GM04504 (cell line): ENCODE measurements around the gene PRKCE.

ENCODE experiments used
- DNase-seq: peaks from one replicate; pipeline ENCODE4 v3.0.0-alpha.2; 2012; ENCODE audit warnings: low read depth

Gene PRKCE

GRCh38 chr2:45936623-45936979 lies 285.1 kb downstream of the PRKCE start:
- DNase-seq: no peak

DNA sequence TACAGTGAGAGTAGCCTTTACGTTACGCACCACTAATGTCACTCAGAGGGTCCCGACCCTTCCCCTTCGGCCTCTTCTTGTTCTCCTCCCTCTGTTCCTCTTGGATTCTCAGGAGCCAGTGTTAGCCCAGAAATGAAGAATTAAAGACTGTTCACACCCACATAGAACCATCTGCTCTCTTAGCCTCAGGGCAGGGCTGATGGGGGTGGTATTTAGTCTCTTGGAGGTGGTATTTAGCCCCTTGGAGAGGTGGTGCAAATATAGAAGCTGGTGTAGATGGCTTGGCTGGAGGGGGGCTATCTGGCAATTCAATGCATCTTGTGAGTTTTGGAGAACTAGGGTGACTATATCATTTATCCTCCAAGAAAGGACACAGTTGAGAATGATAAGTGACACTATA lies 286.5 kb downstream of the PRKCE start:
- DNase-seq: no peak

GRCh38 chr2:45938649-45939511 lies 287.4 kb downstream of the PRKCE start:
- peak; percentile 93 for DNase-seq

DNA sequence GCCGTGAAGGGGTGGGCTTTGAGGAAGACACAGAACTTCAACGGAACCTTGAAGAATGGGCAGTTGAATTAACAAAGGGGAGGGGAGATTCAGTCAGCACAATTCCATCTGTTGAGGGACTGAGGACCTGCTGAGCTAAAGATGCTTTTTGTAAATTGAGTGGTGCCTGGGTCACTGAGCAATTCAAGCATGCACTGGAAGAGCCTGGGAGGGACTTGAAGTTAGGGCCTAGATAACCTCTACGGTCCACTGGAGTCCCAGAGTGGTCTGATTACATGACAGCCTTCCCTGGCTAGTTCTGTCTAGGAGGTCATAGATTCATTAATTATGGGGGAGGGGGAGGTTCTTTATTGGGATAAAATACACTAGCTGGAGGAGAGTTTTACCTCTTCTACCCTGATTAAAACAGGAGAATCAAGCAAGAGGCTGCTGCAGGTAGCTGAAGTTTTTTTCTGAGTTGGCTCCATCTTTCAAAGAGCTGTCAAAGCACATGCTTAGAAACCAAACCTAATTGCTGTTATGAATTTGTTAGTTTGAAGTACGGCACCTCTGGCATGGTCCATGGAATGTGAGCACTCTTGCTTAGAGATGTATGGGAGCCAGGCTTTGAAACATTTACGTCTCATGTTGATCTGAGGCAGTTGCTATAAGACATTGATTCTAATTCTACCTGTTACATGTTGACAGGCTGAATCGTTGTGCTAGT lies 290.2 kb downstream of the PRKCE start:
- no peak for DNase-seq

- DNase-seq: no peak
Observed at GRCh38 chr2:45942237-45942738, 290.8 kb downstream of the PRKCE start.

- no peak for DNase-seq
Observed at GRCh38 chr2:45943219-45944044, 292.0 kb downstream of the PRKCE start.

GRCh38 chr2:45944074-45944473 lies 292.6 kb downstream of the PRKCE start:
- DNase-seq: no peak

GRCh38 chr2:45945302-45945717 lies 293.8 kb downstream of the PRKCE start:
- DNase-seq: no peak

DNA sequence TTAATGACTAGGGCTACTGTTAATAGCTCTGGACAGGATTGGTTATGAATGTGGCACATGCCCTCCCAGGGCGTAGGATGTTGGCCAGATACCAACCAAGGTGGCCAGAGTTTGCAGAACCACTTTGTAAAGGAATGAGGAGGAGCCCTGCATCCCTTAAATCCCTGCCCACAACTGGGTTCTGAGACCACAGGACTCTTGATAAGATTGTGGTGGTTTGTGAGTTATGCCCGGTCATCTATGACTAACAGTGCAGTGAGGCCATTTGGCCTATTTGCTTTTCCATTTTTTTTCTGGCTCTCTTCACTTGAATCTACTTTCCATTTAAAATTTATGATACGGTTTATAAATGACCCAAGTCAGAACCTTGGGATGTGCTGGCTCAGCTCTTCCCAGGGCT lies 294.5 kb downstream of the PRKCE start:
- no peak for DNase-seq

GRCh38 chr2:45950606-45951005 lies 299.1 kb downstream of the PRKCE start:
- no peak for DNase-seq

DNA sequence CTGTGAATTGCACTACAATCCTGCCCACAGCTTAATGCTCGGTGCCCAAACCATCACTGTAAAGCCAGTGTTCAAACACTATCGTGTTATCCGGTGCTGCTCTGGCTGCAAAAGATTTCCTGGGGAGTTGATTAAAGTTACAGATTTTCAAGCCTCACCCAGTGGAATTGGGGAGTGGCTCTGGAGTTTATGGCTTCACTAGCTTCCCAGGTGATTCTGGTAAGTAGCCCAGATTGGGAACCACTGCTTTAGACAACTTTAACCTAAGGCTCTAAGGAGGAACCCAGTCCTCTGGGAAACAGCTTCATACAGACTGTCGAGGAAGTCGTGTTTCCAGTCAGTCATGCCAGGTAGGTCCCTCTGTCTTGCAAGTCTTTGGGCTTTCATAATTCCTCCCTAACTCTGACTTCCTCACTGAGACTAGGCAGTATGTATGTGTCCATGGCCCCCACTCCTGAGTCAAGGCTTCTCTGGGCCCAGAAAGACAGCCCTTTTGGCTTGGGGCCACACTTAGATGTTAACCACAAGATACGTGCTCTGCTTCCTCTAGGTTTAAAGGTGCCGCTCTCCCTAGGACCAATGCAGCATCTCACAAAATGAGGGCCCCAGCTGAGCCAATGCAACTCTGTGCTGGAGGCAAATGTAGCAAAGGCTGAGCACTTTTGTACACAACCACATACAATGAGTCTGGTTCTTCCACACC lies 299.7 kb downstream of the PRKCE start:
- DNase-seq: no peak

DNA sequence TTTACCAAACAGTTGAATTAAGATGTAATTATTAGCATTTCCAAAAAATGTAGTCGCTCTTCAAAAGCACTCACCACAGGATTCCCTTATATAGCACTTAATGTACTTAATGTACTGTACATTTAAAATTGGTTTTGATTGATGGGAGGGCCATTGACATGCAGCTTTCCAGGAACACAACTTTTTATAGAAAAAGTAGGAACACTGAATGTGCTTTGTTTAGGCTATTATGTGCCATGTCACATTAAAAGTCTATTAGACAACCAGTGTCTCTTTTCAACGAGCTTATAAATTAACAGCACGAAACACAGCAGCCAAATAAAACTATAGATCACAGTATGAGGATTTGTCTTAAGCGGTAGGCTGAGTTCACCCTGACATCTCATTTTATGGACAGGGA lies 301.1 kb downstream of the PRKCE start:
- no peak for DNase-seq

- no peak for DNase-seq
Observed at GRCh38 chr2:45953376-45954027, 302.0 kb downstream of the PRKCE start.

DNA sequence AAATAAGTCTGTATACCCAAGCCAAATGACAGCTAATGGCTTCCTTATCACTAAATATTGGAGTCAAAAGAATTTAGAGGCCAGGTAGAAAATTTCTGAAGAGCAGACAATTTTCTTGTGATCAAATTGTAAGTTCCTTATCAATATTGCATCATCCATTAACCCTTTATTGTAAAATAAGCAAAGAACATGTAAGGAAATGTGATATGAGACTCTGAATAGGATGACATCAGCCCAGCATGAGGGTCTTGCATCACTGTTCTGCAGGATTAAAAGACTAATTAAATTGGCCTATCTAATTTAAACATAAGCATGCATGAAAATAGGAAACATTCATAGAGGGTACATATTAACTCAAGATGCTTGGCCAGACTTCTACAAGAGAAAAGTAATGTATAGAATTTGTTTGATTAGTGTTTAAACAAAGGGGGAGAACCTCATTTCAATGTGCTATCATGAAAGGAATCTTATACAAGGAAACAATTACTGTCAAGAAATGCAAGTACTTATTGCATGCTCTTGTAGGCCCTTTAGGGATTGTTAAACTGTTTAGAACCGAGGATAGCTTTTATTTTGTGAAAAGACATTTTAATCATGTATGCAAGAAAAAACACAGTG lies 302.9 kb downstream of the PRKCE start:
- no peak for DNase-seq

GRCh38 chr2:45957533-45958227 lies 306.2 kb downstream of the PRKCE start:
- DNase-seq: no peak

- no peak for DNase-seq
Observed at GRCh38 chr2:45960057-45960863, 308.8 kb downstream of the PRKCE start.

GRCh38 chr2:45962177-45962921 lies 310.9 kb downstream of the PRKCE start:
- DNase-seq: peak; percentile 74

- no peak for DNase-seq
Observed at GRCh38 chr2:45963816-45964215, 312.3 kb downstream of the PRKCE start.
